GM18907 (cell line): ENCODE data around the gene OVCH1.
A peak's percentile ranks its signal among the peaks of the same experiment; 100 is the strongest.

ENCODE experiments used
- ATAC-seq: cut with Tn5 transposase; IDR thresholded peaks from one replicate; pipeline ENCODE4 v1.9.1; 2021; ENCODE audit warnings: mild to moderate bottlenecking, moderate library complexity; ENCODE audit not compliant: unreplicated experiment

OVCH1 gene

GRCh38 chr12:29497588-29497987 lies at the start of gene OVCH1:
Gene OVCH1 (minus strand): TSS chr12:29497686. CDS start chr12:29497686, 0 bp downstream.
- no peak for ATAC-seq

GRCh38 chr12:29547151-29547632 lies 49.7 kb upstream of the OVCH1 start:
- ATAC-seq: no peak

- ATAC-seq: no peak
These were observed 48.5 kb upstream of the OVCH1 start for GRCh38 chr12:29546000-29546399.

GRCh38 chr12:29545102-29545467 lies 47.6 kb upstream of the OVCH1 start:
- ATAC-seq: peak; percentile 95

GRCh38 chr12:29544428-29545101 lies 47.1 kb upstream of the OVCH1 start:
- peak; percentile 68 for ATAC-seq

- no peak for ATAC-seq
These were observed 45.5 kb upstream of the OVCH1 start for GRCh38 chr12:29543036-29543435.

GRCh38 chr12:29537298-29537697 lies 39.8 kb upstream of the OVCH1 start:
- ATAC-seq: no peak

GRCh38 chr12:29534935-29535334 lies 37.4 kb upstream of the OVCH1 start:
- no peak for ATAC-seq

GRCh38 chr12:29533815-29534489 lies 36.5 kb upstream of the OVCH1 start:
- no peak for ATAC-seq

- ATAC-seq: no peak
These were observed 34.0 kb upstream of the OVCH1 start for GRCh38 chr12:29531471-29531870.

- ATAC-seq: no peak
These were observed 33.0 kb upstream of the OVCH1 start for GRCh38 chr12:29530436-29530835.

GRCh38 chr12:29528161-29528560 lies 30.7 kb upstream of the OVCH1 start:
- ATAC-seq: no peak

GRCh38 chr12:29521951-29522350 lies 24.5 kb upstream of the OVCH1 start:
- ATAC-seq: no peak

GRCh38 chr12:29519585-29520182 lies 22.2 kb upstream of the OVCH1 start:
- ATAC-seq: peak; percentile 53

- ATAC-seq: no peak
These were observed 20.9 kb upstream of the OVCH1 start for GRCh38 chr12:29518407-29518806.

GRCh38 chr12:29517264-29517663 lies 19.8 kb upstream of the OVCH1 start:
- no peak for ATAC-seq

GRCh38 chr12:29516431-29516875 lies 19.0 kb upstream of the OVCH1 start:
- no peak for ATAC-seq

GRCh38 chr12:29510591-29511185 lies 13.2 kb upstream of the OVCH1 start:
- ATAC-seq: no peak

GRCh38 chr12:29509503-29509902 lies 12.0 kb upstream of the OVCH1 start:
- ATAC-seq: no peak

- no peak for ATAC-seq
These were observed 11.5 kb upstream of the OVCH1 start for GRCh38 chr12:29508949-29509348.

- no peak for ATAC-seq
These were observed 7.6 kb upstream of the OVCH1 start for GRCh38 chr12:29505122-29505521.

- no peak for ATAC-seq
These were observed 5.8 kb upstream of the OVCH1 start for GRCh38 chr12:29503283-29503682.
